Psoas muscle (tissue), 8 donors: ENCODE measurements around the gene WDR7. TPM values are rescaled to one million over a fixed set of nuclear protein-coding genes. Genes with fewer than 3 reads are reported as not detected.

Source experiments
- ATAC-seq, 4 donors: fragments of 200-7000 bp; cut with Tn5 transposase; one replicate each; pipeline ENCODE4 v1.9.1; 2020; ENCODE audit warnings: moderate library complexity in 3 of 4, mild to moderate bottlenecking in 2 of 4
- DNase-seq, 2 donors: peaks; one replicate each; pipeline ENCODE4 v3.0.0-alpha.2; 2020
- H3K27ac ChIP-seq: fragments of 200-600 bp; one replicate; pipeline ENCODE4 v1.8.0; 2022
- H3K27me3 ChIP-seq, 3 donors: fragments of 200-600 bp in 1 of 3; one replicate each; pipeline versions ENCODE4 v1.6.1 to v1.8.0; 2013 to 2022; ENCODE audit warnings: low read length in 2 of 3, mild to moderate bottlenecking in 2 of 3, moderate library complexity in 1 of 3; ENCODE audit not compliant: insufficient read depth in 3 of 3
- H3K36me3 ChIP-seq, 2 donors: fragments of 200-600 bp in 1 of 2; one replicate each; pipeline versions ENCODE4 v1.6.1 to v1.8.0; 2013 to 2022; ENCODE audit warnings: low read depth in 1 of 2, mild to moderate bottlenecking in 1 of 2, moderate library complexity in 1 of 2; ENCODE audit not compliant: insufficient read depth in 1 of 2
- H3K4me1 ChIP-seq: fragments of 200-600 bp; one replicate; pipeline ENCODE4 v1.8.0; 2022
- H3K4me3 ChIP-seq: fragments of 200-600 bp; one replicate; pipeline ENCODE4 v1.8.0; 2022; ENCODE audit warnings: mild to moderate bottlenecking
- H3K9me3 ChIP-seq: fragments of 200-600 bp; one replicate; pipeline ENCODE4 v1.8.0; 2022
- WGBS, 3 donors: extraction: QIAGEN DNeasy Blood & Tissue Kit; methylation state at CpG; one replicate each; pipeline versions ENCODE4 v1.1.6 to v1.1.7; 2013; 5-methylcytosine and 5-hydroxymethylcytosine counted together
- intact Hi-C, 2 donors: fragments of 100-400 bp; cut with DNase I; formaldehyde crosslinking; loops; one replicate each; pipeline versions ENCODE4 v1.11.0 to v1.14.2; 2022
- polyA plus RNA-seq, 3 donors: library from polyadenylated mRNA; stranded (reverse); fragments of 200-250 nt; gene quantifications; one replicate each; pipeline ENCODE4 v1.2.3, GENCODE V29; 2013
- total RNA-seq, 4 donors: library from RNA; stranded (reverse); fragmentation: NEBNext Ultra II Directional in 2 of 4; extraction: Animal tissue kit (Norgen Biotek cat#: 25700) in 2 of 4; gene quantifications; one replicate each; pipeline versions ENCODE4 v1.2.1 to v1.2.4, GENCODE V29; 2021 to 2023
- TF ChIP-seq, protein P1 (sequence below): fragments of 200-600 bp; IDR thresholded peaks from one replicate; pipeline ENCODE4 v1.8.0; 2022; ENCODE audit warnings: antibody characterized with exemption
- donor health status: healthy with polysubstance abuse.
- donor health status: DM: no; HTN: no; CAD: no; lungs with moderate emphysema.
- donor health status: Bipolar disorder and iron deficiency.
- donor health status: healthy.
- donor health status: DM: yes; HTN: yes; CAD: no.
- donor health status: DM: no; HTN: no; CAD: no.
- donor health status: DM: no; HTN: no; CAD: no.
- donor health status: DM: yes; HTN: yes; CAD: no.

WDR7 gene
- total and polyA plus RNA-seq, 7 donors = 2.6 to 24.4 (median 15.5) TPM

DNA sequence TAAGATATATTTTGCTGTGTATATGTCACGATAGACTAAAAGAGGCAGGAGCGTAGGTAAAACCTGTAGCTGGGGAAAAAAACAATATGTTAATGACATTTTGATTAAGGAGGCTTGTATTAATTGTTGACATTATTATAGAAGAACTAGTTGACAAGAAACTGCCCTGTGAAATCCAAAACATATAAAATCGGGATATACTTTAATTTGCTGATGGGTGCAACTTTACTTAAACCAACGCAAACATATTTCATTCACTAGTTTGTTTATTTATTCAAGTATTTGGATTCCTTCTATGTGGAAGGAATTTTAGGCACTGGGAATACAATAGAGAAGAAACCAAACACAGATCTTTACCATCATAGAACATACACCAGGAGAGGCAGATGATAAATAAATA, 8.0 kb downstream of the WDR7 start:
- TF ChIP-seq, protein P1, sequence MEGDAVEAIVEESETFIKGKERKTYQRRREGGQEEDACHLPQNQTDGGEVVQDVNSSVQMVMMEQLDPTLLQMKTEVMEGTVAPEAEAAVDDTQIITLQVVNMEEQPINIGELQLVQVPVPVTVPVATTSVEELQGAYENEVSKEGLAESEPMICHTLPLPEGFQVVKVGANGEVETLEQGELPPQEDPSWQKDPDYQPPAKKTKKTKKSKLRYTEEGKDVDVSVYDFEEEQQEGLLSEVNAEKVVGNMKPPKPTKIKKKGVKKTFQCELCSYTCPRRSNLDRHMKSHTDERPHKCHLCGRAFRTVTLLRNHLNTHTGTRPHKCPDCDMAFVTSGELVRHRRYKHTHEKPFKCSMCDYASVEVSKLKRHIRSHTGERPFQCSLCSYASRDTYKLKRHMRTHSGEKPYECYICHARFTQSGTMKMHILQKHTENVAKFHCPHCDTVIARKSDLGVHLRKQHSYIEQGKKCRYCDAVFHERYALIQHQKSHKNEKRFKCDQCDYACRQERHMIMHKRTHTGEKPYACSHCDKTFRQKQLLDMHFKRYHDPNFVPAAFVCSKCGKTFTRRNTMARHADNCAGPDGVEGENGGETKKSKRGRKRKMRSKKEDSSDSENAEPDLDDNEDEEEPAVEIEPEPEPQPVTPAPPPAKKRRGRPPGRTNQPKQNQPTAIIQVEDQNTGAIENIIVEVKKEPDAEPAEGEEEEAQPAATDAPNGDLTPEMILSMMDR = no peak
- WGBS, 3 donors = 97 to 99% (median 98%) methylated on average over 4 of the region's 4 CpGs
- intact Hi-C loops = no loop called here
- DNase-seq = no peak
- no peak for ATAC-seq
- Histone ChIP-seq H3K4me1 (peaks cover 12% of the 10 kb centered on the region), H3K9me3 (no peaks in the 10 kb centered on the region), H3K36me3 (no peaks in the 10 kb centered on the region), H3K27me3 (no peaks in the 10 kb centered on the region), H3K4me3 (no peak overlapping the region), H3K27ac (no peak overlapping the region)

DNA sequence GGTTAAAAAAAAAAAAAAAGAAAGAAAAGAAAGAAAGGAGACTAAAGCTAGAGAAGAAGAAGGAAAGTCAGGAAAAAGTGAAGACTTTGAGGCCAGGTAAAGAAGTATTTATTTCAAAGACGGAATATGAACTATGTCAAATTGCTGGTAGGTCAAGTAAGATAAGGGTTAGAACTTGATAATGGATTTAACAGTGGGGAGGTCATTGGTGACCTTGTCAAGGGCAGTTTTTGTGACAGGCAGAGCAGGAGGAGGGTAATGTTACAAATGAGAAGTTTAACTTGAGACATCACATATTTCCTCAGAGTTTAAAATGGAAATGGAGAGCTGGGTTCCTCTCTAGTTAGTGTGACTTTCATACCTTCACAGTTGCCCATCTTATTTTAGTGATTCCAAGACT, 9.5 kb downstream of the WDR7 start:
- Histone ChIP-seq H3K4me1 (peaks cover 12% of the 10 kb centered on the region), H3K4me3 (no peak overlapping the region), H3K36me3 (no peaks in the 10 kb centered on the region), H3K27ac (no peak overlapping the region), H3K9me3 (no peaks in the 10 kb centered on the region), H3K27me3 (no peaks in the 10 kb centered on the region)
- WGBS, 3 donors = 60 to 93% (median 85%) methylated on average over 1 of the region's 1 CpG
- ATAC-seq = peak in 1 of 4 donors; percentile 49
- TF ChIP-seq, protein P1 = no peak
- DNase-seq = no peak
- intact Hi-C loops = no loop called here

DNA sequence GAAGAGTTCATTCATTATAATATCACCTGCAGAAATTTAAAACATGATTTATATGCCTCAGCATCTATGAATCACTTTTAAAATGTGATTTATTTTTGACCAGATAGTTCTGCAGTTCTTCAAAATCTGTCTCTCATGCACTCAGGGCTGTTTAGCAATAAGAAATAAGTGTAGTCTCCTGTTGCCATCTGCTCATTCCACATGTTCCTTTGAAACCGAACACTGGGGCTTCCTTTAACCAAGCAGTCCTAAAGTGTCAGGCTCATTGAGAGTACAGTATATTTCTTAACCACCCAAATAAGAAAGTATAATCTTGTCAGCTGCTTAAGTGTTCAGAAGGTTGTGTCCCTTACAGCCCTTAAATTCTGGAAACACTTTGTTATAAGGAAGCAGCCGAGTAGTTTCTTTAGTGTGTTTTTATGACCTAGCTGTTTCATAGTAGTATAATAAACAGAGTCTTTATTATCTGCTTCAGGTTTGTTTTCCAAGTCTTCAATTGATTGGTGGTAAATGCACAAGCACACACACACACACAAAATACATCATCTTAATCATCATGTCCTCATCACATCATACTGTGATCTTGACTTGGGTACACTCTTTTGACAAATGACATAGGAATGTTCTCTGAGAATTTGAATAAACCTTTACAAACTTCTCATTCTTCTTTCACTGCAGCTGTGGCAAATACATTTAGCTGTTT, 10.4 kb downstream of the WDR7 start:
- WGBS, 3 donors = 5 to 18% (median 12%) methylated on average over 2 of the region's 2 CpGs
- H3K27ac ChIP-seq = no peak overlapping the region
- no peaks in the 10 kb centered on the region for H3K27me3 ChIP-seq
- TF ChIP-seq, protein P1 = no peak
- intact Hi-C loops = no loop called here
- peaks cover 12% of the 10 kb centered on the region for H3K4me1 ChIP-seq
- H3K9me3 ChIP-seq = no peaks in the 10 kb centered on the region
- ATAC-seq = peak; percentile 63 to 95 (median 76)
- no peak overlapping the region for H3K4me3 ChIP-seq
- no peak for DNase-seq
- H3K36me3 ChIP-seq = no peaks in the 10 kb centered on the region

DNA sequence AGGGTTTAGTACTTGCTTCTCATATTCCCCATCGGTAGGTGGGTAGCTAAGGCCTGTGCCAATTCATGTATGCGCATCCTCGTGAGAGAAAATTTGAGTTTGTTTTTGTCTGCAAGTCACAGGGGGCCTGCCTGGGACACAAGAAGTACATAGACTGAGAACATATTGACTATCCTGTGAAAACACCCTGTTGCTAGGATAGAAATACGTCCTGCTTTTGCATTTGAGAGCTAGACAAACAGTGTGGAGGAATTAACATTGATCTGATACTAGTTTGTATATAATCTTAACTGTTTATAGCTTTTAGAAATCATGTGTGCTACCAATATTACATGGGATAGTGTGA, 10.9 kb downstream of the WDR7 start:
- H3K27me3 ChIP-seq = no peaks in the 10 kb centered on the region
- ATAC-seq = no peak

More for the DNA sequence above, 10.9 kb downstream of the WDR7 start:
- Histone ChIP-seq H3K4me3 (no peak overlapping the region), H3K9me3 (no peaks in the 10 kb centered on the region), H3K27ac (no peak overlapping the region), H3K4me1 (peaks cover 12% of the 10 kb centered on the region), H3K36me3 (no peaks in the 10 kb centered on the region)
- 34 to 39% (median 36%) methylated on average over 4 of the region's 4 CpGs for WGBS, 3 donors
- intact Hi-C loops = no loop called here
- DNase-seq = no peak
- TF ChIP-seq, protein P1 = no peak
